Skeletal muscle cell (primary cell): Measurements from ENCODE around the gene MACROH2A1.

ENCODE experiments used
- DNase-seq: peaks from one replicate; pipeline ENCODE4 v3.0.0-alpha.2; 2010; ENCODE audit warnings: low read depth
- H3K4me3 ChIP-seq: 2 replicates; pipeline ENCODE4 v1.5.1; 2011; ENCODE audit warnings: low read depth, mild to moderate bottlenecking, control low read depth, low read length, moderate library complexity

The MACROH2A1 gene

GRCh38 chr5:135437422-135437795, 38.4 kb upstream of the MACROH2A1 start:
- H3K4me3 ChIP-seq, result no peak overlapping the region
- no peak for DNase-seq

GRCh38 chr5:135436951-135437418, 38.0 kb upstream of the MACROH2A1 start:
- H3K4me3 ChIP-seq, result no peak overlapping the region
- no peak for DNase-seq

- no peak for DNase-seq
- H3K4me3 ChIP-seq, result no peak overlapping the region
Measured at GRCh38 chr5:135435467-135436330, 36.7 kb upstream of the MACROH2A1 start.

GRCh38 chr5:135434591-135435466, 35.8 kb upstream of the MACROH2A1 start:
- no peak overlapping the region for H3K4me3 ChIP-seq
- DNase-seq, result no peak

GRCh38 chr5:135433681-135434426, 34.8 kb upstream of the MACROH2A1 start:
- DNase-seq, result peak; percentile 28

GRCh38 chr5:135432113-135432512, 33.1 kb upstream of the MACROH2A1 start:
- no peak for DNase-seq
- H3K4me3 ChIP-seq, result no peak overlapping the region

More at GRCh38 chr5:135433681-135434426, 34.8 kb upstream of the MACROH2A1 start:
- no peak overlapping the region for H3K4me3 ChIP-seq

GRCh38 chr5:135430135-135430437, 31.1 kb upstream of the MACROH2A1 start:
- DNase-seq, result no peak
- no peak overlapping the region for H3K4me3 ChIP-seq

- no peak overlapping the region for H3K4me3 ChIP-seq
- peak; percentile 49 for DNase-seq
Measured at GRCh38 chr5:135429301-135430134, 30.5 kb upstream of the MACROH2A1 start.

- DNase-seq, result no peak
Measured at GRCh38 chr5:135428586-135428985, 29.6 kb upstream of the MACROH2A1 start.

GRCh38 chr5:135426102-135427082, 27.4 kb upstream of the MACROH2A1 start:
- no peak overlapping the region for H3K4me3 ChIP-seq
- DNase-seq, result no peak

More at GRCh38 chr5:135428586-135428985, 29.6 kb upstream of the MACROH2A1 start:
- no peak overlapping the region for H3K4me3 ChIP-seq

- no peak for DNase-seq
- H3K4me3 ChIP-seq, result no peak overlapping the region
Measured at GRCh38 chr5:135425641-135426040, 26.6 kb upstream of the MACROH2A1 start.

- H3K4me3 ChIP-seq, result no peak overlapping the region
Measured at GRCh38 chr5:135423846-135424168, 24.8 kb upstream of the MACROH2A1 start.

GRCh38 chr5:135423146-135423845, 24.3 kb upstream of the MACROH2A1 start:
- DNase-seq, result no peak
- H3K4me3 ChIP-seq, result no peak overlapping the region

More at GRCh38 chr5:135423846-135424168, 24.8 kb upstream of the MACROH2A1 start:
- no peak for DNase-seq

- DNase-seq, result no peak
- H3K4me3 ChIP-seq, result no peak overlapping the region
Measured at GRCh38 chr5:135422419-135422818, 23.4 kb upstream of the MACROH2A1 start.

GRCh38 chr5:135417083-135417482, 18.1 kb upstream of the MACROH2A1 start:
- DNase-seq, result no peak
- H3K4me3 ChIP-seq, result no peak overlapping the region

GRCh38 chr5:135405082-135405481, 6.1 kb upstream of the MACROH2A1 start:
- H3K4me3 ChIP-seq, result no peak overlapping the region
- no peak for DNase-seq

- no peak overlapping the region for H3K4me3 ChIP-seq
Measured at GRCh38 chr5:135402031-135402430, 3.0 kb upstream of the MACROH2A1 start.

More at GRCh38 chr5:135402031-135402430, 3.0 kb upstream of the MACROH2A1 start:
- no peak for DNase-seq
